ENCODE measurements around the gene TMPRSS11E. TPM values are rescaled to one million over a fixed set of nuclear protein-coding genes. Genes with fewer than 3 reads are reported as not detected.
"Not testable (repeated sequence)": the region's sequence is repeated elsewhere in the genome, so short reads cannot be mapped to it uniquely, and the experiment has no call there.

The TMPRSS11E gene
- total RNA-seq, 1 donor from 2014 or later, result not detected

- no peaks in the 10 kb centered on the region for H3K4me1 ChIP-seq
- no peak for DNase-seq
- no peak overlapping the region for H3K4me3 ChIP-seq
- H3K27ac ChIP-seq (replicated peaks), result no peak overlapping the region
- intact Hi-C loops (cut with micrococcal nuclease), result no loop called here
- H3K9me3 ChIP-seq (replicated peaks), result no peaks in the 10 kb centered on the region
- H3K36me3 ChIP-seq, result no peaks in the 10 kb centered on the region
- no peak for TF ChIP-seq CTCF (IDR thresholded peaks at IDR 0.05; ENCODE audit: borderline replicate concordance)
- no peaks in the 10 kb centered on the region for H3K27me3 ChIP-seq (ENCODE audit: low read depth)
Measured at GRCh38 chr4:68490826-68491457, 43.7 kb downstream of the TMPRSS11E start.

GRCh38 chr4:68494688-68495087, 47.4 kb downstream of the TMPRSS11E start:
- no peaks in the 10 kb centered on the region for H3K36me3 ChIP-seq
- no peaks in the 10 kb centered on the region for H3K27me3 ChIP-seq (ENCODE audit: low read depth)
- no peak for DNase-seq
- no peaks in the 10 kb centered on the region for H3K4me1 ChIP-seq
- H3K9me3 ChIP-seq (replicated peaks), result no peaks in the 10 kb centered on the region
- no peak overlapping the region for H3K4me3 ChIP-seq
- no peak overlapping the region for H3K27ac ChIP-seq (replicated peaks)
- intact Hi-C loops (cut with micrococcal nuclease), result no loop called here
- TF ChIP-seq CTCF (IDR thresholded peaks at IDR 0.05; ENCODE audit: borderline replicate concordance), result no peak

GRCh38 chr4:68498413-68499007, 51.2 kb downstream of the TMPRSS11E start:
- H3K4me3 ChIP-seq, result no peak overlapping the region
- TF ChIP-seq CTCF (IDR thresholded peaks at IDR 0.05; ENCODE audit: borderline replicate concordance), result peak; percentile 85

GRCh38 chr4:68499021-68499420, 51.8 kb downstream of the TMPRSS11E start:
- no peaks in the 10 kb centered on the region for H3K4me1 ChIP-seq
- no peak overlapping the region for H3K4me3 ChIP-seq
- intact Hi-C loops (cut with micrococcal nuclease), result no loop called here
- H3K9me3 ChIP-seq (replicated peaks), result no peaks in the 10 kb centered on the region
- H3K36me3 ChIP-seq, result no peaks in the 10 kb centered on the region
- H3K27ac ChIP-seq (replicated peaks), result no peak overlapping the region
- no peak for TF ChIP-seq CTCF (IDR thresholded peaks at IDR 0.05; ENCODE audit: borderline replicate concordance)
- H3K27me3 ChIP-seq (ENCODE audit: low read depth), result no peaks in the 10 kb centered on the region
- DNase-seq, result no peak

More at GRCh38 chr4:68498413-68499007, 51.2 kb downstream of the TMPRSS11E start:
- Histone ChIP-seq H3K9me3 (replicated peaks) (no peaks in the 10 kb centered on the region), H3K36me3 (no peaks in the 10 kb centered on the region), H3K27me3 (ENCODE audit: low read depth) (no peaks in the 10 kb centered on the region), H3K4me1 (no peaks in the 10 kb centered on the region), H3K27ac (replicated peaks) (no peak overlapping the region)
- no peak for DNase-seq
- intact Hi-C loops (cut with micrococcal nuclease), result no loop called here

- H3K9me3 ChIP-seq (replicated peaks); DNase-seq; H3K4me3 ChIP-seq; H3K27me3 ChIP-seq (ENCODE audit: low read depth); intact Hi-C loops (cut with micrococcal nuclease); H3K36me3 ChIP-seq; H3K4me1 ChIP-seq; H3K27ac ChIP-seq (replicated peaks): not testable (repeated sequence)
Measured at GRCh38 chr4:68503462-68503861, 56.2 kb downstream of the TMPRSS11E start.

- H3K27me3 ChIP-seq (ENCODE audit: low read depth); DNase-seq; H3K36me3 ChIP-seq; H3K9me3 ChIP-seq (replicated peaks); H3K27ac ChIP-seq (replicated peaks); H3K4me1 ChIP-seq; H3K4me3 ChIP-seq; intact Hi-C loops (cut with micrococcal nuclease): not testable (repeated sequence)
Measured at GRCh38 chr4:68504836-68505235, 57.6 kb downstream of the TMPRSS11E start.

GRCh38 chr4:68505452-68505851, 58.2 kb downstream of the TMPRSS11E start:
- H3K27ac ChIP-seq (replicated peaks); H3K36me3 ChIP-seq; intact Hi-C loops (cut with micrococcal nuclease); H3K4me3 ChIP-seq; H3K4me1 ChIP-seq; DNase-seq; H3K27me3 ChIP-seq (ENCODE audit: low read depth); H3K9me3 ChIP-seq (replicated peaks): not testable (repeated sequence)
